H1 (cell line): ENCODE measurements around the gene CNIH3. TPM values are rescaled to one million over a fixed set of nuclear protein-coding genes. Genes with fewer than 3 reads are reported as not detected.

Source experiments
- CHD7 ChIP-seq: fragments of 300-600 bp; sonication (generic); IDR thresholded peaks from 2 replicates; pipeline ENCODE4 v1.7.1; 2012; ENCODE audit warnings: low read length, moderate library complexity, mild to moderate bottlenecking, inconsistent platforms; ENCODE audit not compliant: insufficient replicate concordance
- CREB1 ChIP-seq: IDR thresholded peaks from 2 replicates; pipeline ENCODE4 v1.6.1; 2012; ENCODE audit warnings: inconsistent platforms
- E2F6 ChIP-seq: IDR thresholded peaks from 2 replicates; pipeline ENCODE4 v1.6.1; 2012; ENCODE audit warnings: inconsistent platforms
- RBBP5 ChIP-seq: IDR thresholded peaks from 2 replicates; pipeline ENCODE4 v1.7.1; 2012; ENCODE audit warnings: low read depth, mild to moderate bottlenecking, inconsistent platforms, low read length, moderate library complexity, borderline replicate concordance
- SP1 ChIP-seq: IDR thresholded peaks from 2 replicates; pipeline ENCODE4 v1.6.1; 2011; ENCODE audit warnings: low read depth, low read length
- TAF7 ChIP-seq: optimal IDR thresholded peaks from 2 replicates; pipeline ENCODE3; 2011; ENCODE audit warnings: low read depth, mild to moderate bottlenecking, inconsistent platforms, low read length, moderate library complexity, borderline replicate concordance
- USF2 ChIP-seq: IDR thresholded peaks from 2 replicates; pipeline ENCODE4 v1.6.1; 2011; ENCODE audit warnings: low read length, improper control_type of control experiment
- polyA plus RNA-seq, 7 experiments: library from polyadenylated mRNA; depleted of rRNA in 3 of 7; stranded (reverse) in 5 of 7; unstranded in 2 of 7; fragments of >200 nt in 5 of 7; fragments of 200-250 nt in 2 of 7; gene quantifications; 1 replicate in 5 of 7; 2 replicates in 1 of 7; 4 replicates in 1 of 7; pipeline versions ENCODE4 v1.2.1 to v1.2.3, GENCODE V29; 2011 to 2013; ENCODE audit warnings: missing spikeins in 2 of 7, mixed read lengths in 2 of 7
- total RNA-seq: library from RNA; stranded (reverse); fragmentation: NEBNext Ultra II Directional; extraction: Animal tissue kit (Norgen Biotek cat#: 25700); gene quantifications from 2 replicates; pipeline ENCODE4 v1.2.1, GENCODE V29; 2021

The CNIH3 gene
- total and polyA plus RNA-seq, 2 of the 8 experiments (the other 6 are each of a cell fraction or from before 2014, with no cell fraction given): 3.7 to 5.6 TPM

DNA sequence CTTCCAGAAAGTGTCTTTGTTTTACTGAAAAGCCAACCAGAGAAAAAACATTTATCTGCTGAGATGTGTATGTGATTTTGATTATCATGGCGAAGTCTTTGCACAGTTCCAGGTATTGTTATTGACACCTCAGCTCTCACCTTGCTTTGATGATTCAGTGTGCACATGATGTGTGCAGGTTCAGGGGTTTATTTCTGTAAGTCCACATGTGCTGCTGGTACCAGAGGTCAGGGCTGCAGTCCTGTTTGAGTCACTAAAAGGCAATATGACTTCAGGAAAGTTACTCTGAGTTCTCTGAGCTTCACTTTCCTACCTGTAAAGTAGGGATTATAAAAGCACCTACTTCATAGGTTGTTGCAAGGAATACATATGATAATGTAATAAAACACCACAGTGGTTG, 97.1 kb downstream of the CNIH3 start (continued):
- TF ChIP-seq CHD7 (no peak), RBBP5 (no peak), CREB1 (no peak), SP1 (no peak), E2F6 (no peak), USF2 (no peak), TAF7 (no peak)
- TF ChIP-seq, all 59 proteins: peak for 0
